CD14-positive monocyte (primary cell): ENCODE data around the gene PDE11A. TPM values are rescaled to one million over a fixed set of nuclear protein-coding genes. Genes with fewer than 3 reads are reported as not detected.

Experiments used
- DNase-seq, 3 donors: peaks; one replicate each; pipeline ENCODE4 v3.0.0-alpha.2; 2011 to 2022
- H2AFZ ChIP-seq: 2 replicates; pipeline ENCODE4 v1.6.0; 2012; ENCODE audit warnings: mild to moderate bottlenecking, low read depth, low read length, inconsistent platforms; ENCODE audit not compliant: insufficient read depth, poor library complexity, severe bottlenecking
- H3K27ac ChIP-seq, 2 donors: 1 replicate in 1 of 2; 2 replicates in 1 of 2; pipeline ENCODE4 v1.5.1; 2012 to 2013; ENCODE audit warnings: low read length in 2 of 2, control low read depth in 1 of 2, inconsistent platforms in 1 of 2, low read depth in 1 of 2, mild to moderate bottlenecking in 1 of 2
- H3K27me3 ChIP-seq, 2 donors: one replicate each; pipeline versions ENCODE4 v1.6.0 to v1.6.1; 2011 to 2013; ENCODE audit warnings: low read length in 2 of 2; ENCODE audit not compliant: control insufficient read depth in 2 of 2, insufficient read depth in 2 of 2
- H3K36me3 ChIP-seq, 2 donors: replicated peaks in 1 of 2; 1 replicate in 1 of 2; 2 replicates in 1 of 2; pipeline versions ENCODE4 v1.5.1 to v1.6.1; 2012 to 2013; ENCODE audit warnings: low read length in 2 of 2, control low read depth in 1 of 2, inconsistent platforms in 1 of 2, mild to moderate bottlenecking in 1 of 2; ENCODE audit not compliant: insufficient read depth in 2 of 2, control insufficient read depth in 1 of 2
- H3K4me1 ChIP-seq, 2 donors: 1 replicate in 1 of 2; 2 replicates in 1 of 2; pipeline versions ENCODE4 v1.5.1 to v1.6.1; 2012 to 2013; ENCODE audit warnings: low read length in 2 of 2, control low read depth in 1 of 2, inconsistent platforms in 1 of 2, mild to moderate bottlenecking in 1 of 2, moderate library complexity in 1 of 2; ENCODE audit not compliant: insufficient read depth in 2 of 2, control insufficient read depth in 1 of 2
- H3K4me2 ChIP-seq: replicated peaks from 2 replicates; pipeline ENCODE3; 2012; ENCODE audit warnings: low read length, moderate library complexity, mild to moderate bottlenecking; ENCODE audit not compliant: poor library complexity, severe bottlenecking; ENCODE audit errors: extremely low read depth
- H3K4me3 ChIP-seq, 3 experiments: fragments of 200-600 bp in 1 of 3; sonication (generic) in 1 of 3; replicated peaks in 1 of 3; 1 replicate in 2 of 3; 2 replicates in 1 of 3; pipeline ENCODE4 v1.5.1; 2011 to 2013; ENCODE audit warnings: low read length in 3 of 3, mild to moderate bottlenecking in 3 of 3, control low read depth in 2 of 3, low read depth in 2 of 3, inconsistent platforms in 1 of 3, moderate library complexity in 1 of 3
- H3K79me2 ChIP-seq: 2 replicates; pipeline ENCODE4 v1.6.0; 2012; ENCODE audit warnings: mild to moderate bottlenecking, control low read depth, inconsistent platforms, low read length, moderate library complexity; ENCODE audit not compliant: insufficient read depth
- H3K9ac ChIP-seq: 2 replicates; pipeline ENCODE4 v1.6.0; 2017; ENCODE audit warnings: low read length, mild to moderate bottlenecking; ENCODE audit not compliant: insufficient read depth, poor library complexity, severe bottlenecking
- H3K9me3 ChIP-seq, 2 donors: replicated peaks in 1 of 2; 1 replicate in 1 of 2; 2 replicates in 1 of 2; pipeline versions ENCODE4 v1.5.1 to v1.6.1; 2012 to 2013; ENCODE audit warnings: low read length in 2 of 2, control low read depth in 1 of 2; ENCODE audit not compliant: control insufficient read depth in 1 of 2, insufficient read depth in 1 of 2
- H4K20me1 ChIP-seq: 2 replicates; pipeline ENCODE4 v1.6.0; 2012; ENCODE audit warnings: mild to moderate bottlenecking, low read length, control low read depth, moderate library complexity; ENCODE audit not compliant: insufficient read depth
- H3K27ac Mint-ChIP-seq, 7 donors: one replicate each; pipeline ENCODE4 v1.8.0; 2020; ENCODE audit warnings: mild to moderate bottlenecking in 7 of 7, mixed read lengths in 7 of 7, moderate library complexity in 6 of 7, inconsistent platforms in 2 of 7
- H3K27me3 Mint-ChIP-seq, 3 donors: one replicate each; pipeline ENCODE4 v1.8.0; 2021 to 2022; ENCODE audit warnings: low read depth in 3 of 3, mild to moderate bottlenecking in 3 of 3, mixed read lengths in 3 of 3, moderate library complexity in 3 of 3, inconsistent platforms in 1 of 3
- H3K36me3 Mint-ChIP-seq, 2 donors: one replicate each; pipeline ENCODE4 v1.8.0; 2020; ENCODE audit warnings: mixed read lengths in 2 of 2, inconsistent platforms in 1 of 2, mild to moderate bottlenecking in 1 of 2
- H3K4me1 Mint-ChIP-seq: one replicate; pipeline ENCODE4 v1.8.0; 2020; ENCODE audit warnings: mild to moderate bottlenecking, mixed read lengths
- H3K4me3 Mint-ChIP-seq, 2 donors: one replicate each; pipeline ENCODE4 v1.8.0; 2020; ENCODE audit warnings: mild to moderate bottlenecking in 2 of 2, mixed read lengths in 2 of 2, moderate library complexity in 1 of 2
- H3K9me3 Mint-ChIP-seq, 7 donors: one replicate each; pipeline ENCODE4 v1.8.0; 2020 to 2022; ENCODE audit warnings: mixed read lengths in 7 of 7, mild to moderate bottlenecking in 6 of 7, moderate library complexity in 6 of 7, inconsistent platforms in 2 of 7
- CTCF ChIP-seq: fragments of 200-600 bp; IDR thresholded peaks from one replicate; pipeline ENCODE4 v1.8.0; 2022; ENCODE audit warnings: antibody characterized with exemption, mild to moderate bottlenecking
- WGBS: methylation state at CpG from one replicate; pipeline ENCODE4 v1.1.5; 2013; ENCODE audit warnings: missing lambda C conversion rate; ENCODE audit not compliant: insufficient coverage; 5-methylcytosine and 5-hydroxymethylcytosine counted together
- intact Hi-C, 2 donors: fragments of 100-400 bp; cut with micrococcal nuclease; formaldehyde crosslinking; loops; one replicate each; pipeline versions ENCODE4 v1.15.0 to v1.15.1; 2023
- polyA plus RNA-seq, 3 donors: library from polyadenylated mRNA; depleted of rRNA in 1 of 3; unstranded in 2 of 3; stranded (reverse) in 1 of 3; fragments of 300-500 nt in 2 of 3; fragments of >200 nt in 1 of 3; fragmentation: Illumina TruSeq in 2 of 3; gene quantifications; 1 replicate in 2 of 3; 2 replicates in 1 of 3; pipeline ENCODE4 v1.2.3, GENCODE V29; 2012 to 2021

The PDE11A gene
- polyA plus RNA-seq, 3 donors, result not detected

GRCh38 chr2:177799531-177799930 is 273.0 kb downstream of the PDE11A start:
- peaks cover 0 to 4% (median 0%) of the 10 kb centered on the region in 7 donors for H3K9me3 Mint-ChIP-seq
- no CpG with 5 or more reads among the region's 1 CpG for whole genome bisulfite sequencing
- peak; percentile 13 for TF ChIP-seq CTCF
- Histone ChIP-seq H3K9me3 (no peaks in the 10 kb centered on the region), H3K36me3 (no peaks in the 10 kb centered on the region), H3K27me3 (no peaks in the 10 kb centered on the region), H3K79me2 (no peaks in the 10 kb centered on the region), H3K9ac (no peak overlapping the region), H3K4me3 (no peak overlapping the region), H2AFZ (no peak overlapping the region), H3K4me1 (no peaks in the 10 kb centered on the region), H3K4me2 (no peak overlapping the region), H3K27ac (no peak overlapping the region), H4K20me1 (no peaks in the 10 kb centered on the region)
- no peaks in the 10 kb centered on the region for H3K4me1 Mint-ChIP-seq
- intact Hi-C loops, result no loop called here
- no peak overlapping the region for H3K4me3 Mint-ChIP-seq
- no peak overlapping the region for H3K27ac Mint-ChIP-seq
- H3K36me3 Mint-ChIP-seq, result no peaks in the 10 kb centered on the region
- H3K27me3 Mint-ChIP-seq, result peaks cover 1 to 5% (median 2%) of the 10 kb centered on the region in 3 donors
- DNase-seq, result no peak

- Mint-ChIP-seq H3K27me3 (peaks cover 0 to 4% (median 4%) of the 10 kb centered on the region in 3 donors), H3K4me1 (no peaks in the 10 kb centered on the region), H3K36me3 (no peaks in the 10 kb centered on the region), H3K27ac (no peak overlapping the region), H3K9me3 (no peaks in the 10 kb centered on the region), H3K4me3 (no peak overlapping the region)
- no peaks in the 10 kb centered on the region for H3K9me3 ChIP-seq
- no peaks in the 10 kb centered on the region for H3K27me3 ChIP-seq
- no peaks in the 10 kb centered on the region for H4K20me1 ChIP-seq
- no peak overlapping the region for H3K27ac ChIP-seq
- H3K36me3 ChIP-seq, result no peaks in the 10 kb centered on the region
- DNase-seq, result no peak
- no peak overlapping the region for H3K4me2 ChIP-seq
- no peak overlapping the region for H3K9ac ChIP-seq
- TF ChIP-seq CTCF, result no peak
- no peak overlapping the region for H2AFZ ChIP-seq
- 63% methylated on average over 1 of the region's 1 CpG for WGBS
- H3K79me2 ChIP-seq, result no peaks in the 10 kb centered on the region
- no peaks in the 10 kb centered on the region for H3K4me1 ChIP-seq
- no peak overlapping the region for H3K4me3 ChIP-seq
- intact Hi-C loops, result no loop called here
These were observed 274.8 kb downstream of the PDE11A start for GRCh38 chr2:177797808-177798207.
